Activated T-cell treated with anti-CD3 and anti-CD28 coated beads for 1 hour (primary cell): ENCODE measurements around the gene SP5.
"Not testable (repeated sequence)": the region's sequence is repeated elsewhere in the genome, so short reads cannot be mapped to it uniquely, and the experiment has no call there.

Source experiments
- DNase-seq: peaks from one replicate; pipeline ENCODE4 v3.0.0-alpha.2; 2020; ENCODE audit warnings: low read depth

The SP5 gene

GRCh38 chr2:170739048-170739447 lies 23.9 kb downstream of the SP5 start:
- DNase-seq, result no peak

GRCh38 chr2:170739507-170740046 lies 24.4 kb downstream of the SP5 start:
- DNase-seq, result no peak

- DNase-seq, result no peak
These were observed 25.5 kb downstream of the SP5 start for GRCh38 chr2:170740660-170741059.

GRCh38 chr2:170742000-170742399 lies 26.9 kb downstream of the SP5 start:
- DNase-seq, result no peak

GRCh38 chr2:170742896-170743529 lies 27.9 kb downstream of the SP5 start:
- DNase-seq, result no peak

GRCh38 chr2:170743530-170744239 lies 28.5 kb downstream of the SP5 start:
- DNase-seq, result no peak

- no peak for DNase-seq
These were observed 29.3 kb downstream of the SP5 start for GRCh38 chr2:170744248-170745002.

GRCh38 chr2:170745305-170745704 lies 30.2 kb downstream of the SP5 start:
- no peak for DNase-seq

- DNase-seq, result no peak
These were observed 32.8 kb downstream of the SP5 start for GRCh38 chr2:170747921-170748320.

GRCh38 chr2:170751555-170751954 lies 36.4 kb downstream of the SP5 start:
- not testable (repeated sequence) for DNase-seq

GRCh38 chr2:170761572-170761971 lies 46.4 kb downstream of the SP5 start:
- no peak for DNase-seq

- DNase-seq, result no peak
These were observed 47.6 kb downstream of the SP5 start for GRCh38 chr2:170762760-170763159.

GRCh38 chr2:170763232-170763631 lies 48.1 kb downstream of the SP5 start:
- no peak for DNase-seq

- DNase-seq, result no peak
These were observed 49.7 kb downstream of the SP5 start for GRCh38 chr2:170764880-170765261.

GRCh38 chr2:170766693-170767092 lies 51.6 kb downstream of the SP5 start:
- no peak for DNase-seq
